Body of pancreas (tissue), 4 donors: ENCODE measurements around the gene C2orf42. TPM values are rescaled to one million over a fixed set of nuclear protein-coding genes. Genes with fewer than 3 reads are reported as not detected.
"Not testable (repeated sequence)": the region's sequence is repeated elsewhere in the genome, so short reads cannot be mapped to it uniquely, and the experiment has no call there.

ENCODE experiments used
- ATAC-seq: fragments of 150-250 bp; one replicate; pipeline ENCODE4 v1.9.1; 2016
- DNase-seq, 4 donors: peaks; one replicate each; pipeline ENCODE4 v3.0.0-alpha.2; 2019
- H3K27ac ChIP-seq, 4 donors: fragments of 200-600 bp; sonication (generic); 1 replicate in 3 of 4; 2 replicates in 1 of 4; pipeline versions ENCODE4 v1.5.1 to v1.6.1; 2016 to 2019; ENCODE audit warnings: mild to moderate bottlenecking in 1 of 4, mixed read lengths in 1 of 4, moderate library complexity in 1 of 4
- H3K27me3 ChIP-seq, 2 donors: fragments of 200-600 bp; sonication (generic); one replicate each; pipeline ENCODE4 v1.6.0; 2016; ENCODE audit warnings: mild to moderate bottlenecking in 1 of 2
- H3K36me3 ChIP-seq, 2 donors: fragments of 200-600 bp; sonication (generic); replicated peaks in 1 of 2; 2 replicates each; pipeline ENCODE4 v1.5.1; 2016; ENCODE audit warnings: low read depth in 2 of 2; ENCODE audit not compliant: insufficient read depth in 1 of 2
- H3K4me1 ChIP-seq: fragments of 200-600 bp; sonication (generic); one replicate; pipeline ENCODE4 v1.6.0; 2016
- H3K4me3 ChIP-seq, 2 donors: fragments of 200-600 bp; sonication (generic); 1 replicate in 1 of 2; 2 replicates in 1 of 2; pipeline ENCODE4 v1.5.1; 2016 to 2019
- H3K9me3 ChIP-seq, 3 donors: fragments of 200-600 bp; sonication (generic); 1 replicate in 2 of 3; 2 replicates in 1 of 3; pipeline ENCODE4 v1.5.1; 2016
- POLR2A ChIP-seq, 3 donors: fragments of 450-650 bp; IDR thresholded peaks; one replicate each; pipeline ENCODE4 v1.6.1; 2016; ENCODE audit warnings: antibody characterized with exemption in 3 of 3, mild to moderate bottlenecking in 2 of 3
- WGBS, 2 donors: methylation state at CpG; one replicate each; pipeline ENCODE4 v1.1.5; 2017; 5-methylcytosine and 5-hydroxymethylcytosine counted together
- intact Hi-C: fragments of 100-400 bp; cut with DNase I; formaldehyde crosslinking; loops from one replicate; pipeline ENCODE4 v1.15.1; 2023
- total RNA-seq, 2 donors: library from RNA; depleted of rRNA; stranded (reverse); fragments of >200 nt; gene quantifications; one replicate each; pipeline ENCODE4 v1.1.0, GENCODE V29; 2016
- TF ChIP-seq, protein P1 (sequence below), 7 experiments: fragments of 450-650 bp in 4 of 7; fragments of 200-600 bp in 3 of 7; sonication (generic) in 3 of 7; IDR thresholded peaks; one replicate each; pipeline ENCODE4 v1.5.1; 2016 to 2019; ENCODE audit warnings: antibody characterized with exemption in 7 of 7

C2orf42 gene
- total RNA-seq, result 1 to 10 TPM; 6.3 to 7.0 TPM

DNA sequence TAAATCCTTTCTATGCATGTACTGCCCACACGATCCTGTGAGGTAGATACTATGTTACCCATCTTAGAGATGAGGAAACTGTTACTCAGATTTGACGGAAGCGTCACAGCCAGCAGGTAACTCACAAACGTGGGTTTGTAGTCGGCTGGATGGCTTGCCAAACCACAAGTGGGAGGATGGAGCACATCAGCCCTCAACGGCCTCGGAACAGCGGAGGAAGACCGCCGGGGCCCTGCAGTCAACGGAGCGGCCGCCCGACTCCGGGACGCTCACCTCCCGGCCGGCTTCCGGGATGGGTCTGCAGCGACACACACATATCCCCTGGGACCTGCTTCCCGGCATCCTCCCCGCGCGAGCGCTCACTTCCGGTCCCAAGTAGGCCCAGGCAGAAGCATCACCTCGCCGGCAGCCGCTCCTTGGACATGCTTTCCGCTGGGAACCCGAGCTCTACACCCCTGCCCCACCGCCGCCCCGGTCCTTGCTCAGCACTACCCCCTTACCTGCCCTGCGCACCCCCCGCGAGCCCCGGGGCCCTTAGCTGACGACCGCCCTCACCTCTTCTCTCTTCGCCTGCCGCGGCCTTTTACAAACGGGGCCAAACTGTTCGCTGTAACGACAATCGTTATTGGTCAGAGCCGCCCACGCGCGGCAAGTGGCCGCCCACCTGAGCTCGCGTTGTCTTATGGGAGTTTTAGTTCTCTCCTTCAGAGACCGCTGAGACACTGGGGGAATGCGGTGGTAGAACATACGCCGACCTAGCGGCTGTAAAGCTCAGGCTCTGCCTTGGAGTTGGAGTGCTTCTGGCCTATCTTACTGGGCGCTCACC, at the start of gene C2orf42:
C2orf42 (minus strand) TSS at position 602 of the 826 bp plus-strand sequence. CDS start 9,034 bp downstream, outside the sequence.
- intact Hi-C loops, result no loop called here
- ATAC-seq (peak; percentile 96), DNase-seq (peak; percentile 95 to 97 (median 96))
- Histone ChIP-seq H3K4me1 (peaks cover 7% of the 10 kb centered on the region), H3K4me3 (peak within 1 kb of the TSS; percentile 40 to 65), H3K36me3 (no peaks in the 10 kb centered on the region), H3K27me3 (no peaks in the 10 kb centered on the region), H3K27ac (peak within 1 kb of the TSS; percentile 84 to 99 (median 96)), H3K9me3 (no peaks in the 10 kb centered on the region)
- TF ChIP-seq, protein P1, sequence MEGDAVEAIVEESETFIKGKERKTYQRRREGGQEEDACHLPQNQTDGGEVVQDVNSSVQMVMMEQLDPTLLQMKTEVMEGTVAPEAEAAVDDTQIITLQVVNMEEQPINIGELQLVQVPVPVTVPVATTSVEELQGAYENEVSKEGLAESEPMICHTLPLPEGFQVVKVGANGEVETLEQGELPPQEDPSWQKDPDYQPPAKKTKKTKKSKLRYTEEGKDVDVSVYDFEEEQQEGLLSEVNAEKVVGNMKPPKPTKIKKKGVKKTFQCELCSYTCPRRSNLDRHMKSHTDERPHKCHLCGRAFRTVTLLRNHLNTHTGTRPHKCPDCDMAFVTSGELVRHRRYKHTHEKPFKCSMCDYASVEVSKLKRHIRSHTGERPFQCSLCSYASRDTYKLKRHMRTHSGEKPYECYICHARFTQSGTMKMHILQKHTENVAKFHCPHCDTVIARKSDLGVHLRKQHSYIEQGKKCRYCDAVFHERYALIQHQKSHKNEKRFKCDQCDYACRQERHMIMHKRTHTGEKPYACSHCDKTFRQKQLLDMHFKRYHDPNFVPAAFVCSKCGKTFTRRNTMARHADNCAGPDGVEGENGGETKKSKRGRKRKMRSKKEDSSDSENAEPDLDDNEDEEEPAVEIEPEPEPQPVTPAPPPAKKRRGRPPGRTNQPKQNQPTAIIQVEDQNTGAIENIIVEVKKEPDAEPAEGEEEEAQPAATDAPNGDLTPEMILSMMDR (IDR thresholded peaks at IDR 0.05), result peak in 2 of 7 experiments; percentile 16 to 21
- peak; percentile 92 to 99 (median 99) for TF ChIP-seq POLR2A (IDR thresholded peaks at IDR 0.05)
- 0% methylated on average over 21 to 58 of the region's 60 CpGs for WGBS, 2 donors

DNA sequence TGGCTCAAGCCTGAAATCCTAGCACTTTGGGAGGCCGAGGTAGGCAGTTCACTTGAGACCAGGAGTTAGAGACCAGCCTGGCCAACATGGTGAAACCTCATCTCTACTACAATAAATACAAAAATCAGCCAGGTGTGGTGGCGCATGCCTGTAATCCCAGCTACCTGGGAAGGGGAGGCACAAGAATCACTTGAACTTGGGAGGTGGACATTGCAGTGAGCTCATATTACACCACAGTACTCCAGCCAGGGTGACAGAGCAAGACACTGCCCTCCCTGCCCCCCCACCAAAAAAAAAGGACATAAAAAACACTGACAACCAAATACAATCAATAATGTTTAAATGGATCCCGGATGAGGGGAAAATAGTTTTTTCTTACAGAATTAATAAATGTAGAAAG, 49.8 kb upstream of the C2orf42 start:
- WGBS, 2 donors, result 84 to 92% methylated on average over 3 of the region's 3 CpGs
- Histone ChIP-seq H3K4me1 (peaks cover 39% of the 10 kb centered on the region), H3K36me3 (no peaks in the 10 kb centered on the region), H3K4me3 (no peak overlapping the region), H3K27ac (no peak overlapping the region), H3K9me3 (no peaks in the 10 kb centered on the region), H3K27me3 (no peaks in the 10 kb centered on the region)
- ATAC-seq (no peak), DNase-seq (no peak)
- TF ChIP-seq, protein P1 (IDR thresholded peaks at IDR 0.05), result no peak
- TF ChIP-seq POLR2A (IDR thresholded peaks at IDR 0.05), result no peak
- intact Hi-C loops, result no loop called here

DNA sequence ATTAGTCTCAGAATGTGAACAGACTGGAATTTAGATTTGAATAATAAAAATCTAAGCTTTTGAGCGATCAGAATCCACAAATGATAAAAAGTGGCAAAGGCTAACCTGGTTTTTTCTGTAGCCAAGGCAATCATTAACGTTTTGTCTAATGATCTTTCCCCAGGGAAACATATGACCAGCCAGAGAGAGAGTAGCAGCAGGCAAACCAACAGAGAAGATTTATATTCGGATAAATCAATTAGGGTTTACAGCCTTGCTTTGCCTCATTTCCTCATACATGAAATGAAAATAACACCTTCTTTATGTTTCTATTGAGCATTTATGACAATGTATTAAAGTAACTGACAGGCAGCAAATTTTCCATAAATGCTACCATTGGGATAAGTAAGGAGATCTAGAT, 43.1 kb upstream of the C2orf42 start:
- Histone ChIP-seq H3K27ac (peak overlapping the region in 1 of 4 donors; percentile 53), H3K4me3 (no peak overlapping the region), H3K36me3 (peaks cover 10 to 15% of the 10 kb centered on the region in 2 donors), H3K9me3 (no peaks in the 10 kb centered on the region), H3K27me3 (no peaks in the 10 kb centered on the region), H3K4me1 (peaks cover 7% of the 10 kb centered on the region)
- DNase-seq (no peak), ATAC-seq (peak; percentile 27)
- intact Hi-C loops, result no loop called here
- TF ChIP-seq POLR2A (IDR thresholded peaks at IDR 0.05), result no peak
- TF ChIP-seq, protein P1 (IDR thresholded peaks at IDR 0.05), result no peak
- 30 to 35% methylated on average over 3 of the region's 3 CpGs for WGBS, 2 donors

DNA sequence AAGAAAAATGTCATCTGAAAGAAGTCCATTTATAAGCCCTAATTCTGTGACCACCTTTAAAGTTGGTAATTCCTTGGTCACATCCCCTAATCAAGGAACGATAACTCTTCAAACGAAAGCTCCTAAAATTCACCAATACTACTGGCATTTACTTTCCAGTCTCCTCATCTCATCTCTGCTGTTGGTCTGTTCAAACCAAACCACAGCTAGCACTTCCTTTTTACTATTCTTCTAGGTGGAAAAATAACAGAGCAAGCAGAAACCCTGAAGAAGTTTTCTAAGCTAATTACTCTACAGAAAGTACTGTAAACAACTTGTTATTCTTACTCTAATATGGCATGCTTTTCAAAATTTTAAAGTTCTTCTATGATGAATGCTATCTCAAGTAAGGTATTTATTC, 36.0 kb upstream of the C2orf42 start:
- H3K27me3 ChIP-seq, result no peaks in the 10 kb centered on the region
- 65 to 91% methylated on average over 2 of the region's 2 CpGs for WGBS, 2 donors
- intact Hi-C loops, result no loop called here
- DNase-seq, result no peak
- no peaks in the 10 kb centered on the region for H3K4me1 ChIP-seq
- no peak for ATAC-seq
- no peak overlapping the region for H3K4me3 ChIP-seq
- no peak for TF ChIP-seq POLR2A (IDR thresholded peaks at IDR 0.05)
- TF ChIP-seq, protein P1 (IDR thresholded peaks at IDR 0.05), result no peak
- no peak overlapping the region for H3K27ac ChIP-seq
- no peaks in the 10 kb centered on the region for H3K9me3 ChIP-seq
- peaks cover 15 to 46% of the 10 kb centered on the region in 2 donors for H3K36me3 ChIP-seq

DNA sequence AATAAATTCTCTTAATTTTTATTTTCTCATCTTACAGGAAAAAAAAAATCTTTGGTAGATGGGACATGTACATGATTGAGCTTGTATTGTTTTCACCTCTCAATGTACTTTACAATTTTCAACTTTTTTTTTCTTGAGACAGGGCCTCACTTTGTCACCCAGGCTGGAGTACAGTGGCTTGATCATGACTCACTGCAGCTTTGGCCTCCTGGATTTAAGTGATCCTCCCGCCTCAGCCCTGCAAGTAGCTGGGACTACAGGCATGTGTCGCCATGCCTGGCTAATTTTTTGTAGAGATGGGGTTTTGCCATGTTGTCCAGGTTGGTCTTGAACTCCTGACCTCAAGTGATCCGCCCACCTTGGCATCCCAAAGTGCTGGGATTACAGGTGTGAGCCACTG, 32.5 kb upstream of the C2orf42 start:
- whole genome bisulfite sequencing, 2 donors, result 92 to 100% methylated on average over 3 of the region's 3 CpGs
- H3K36me3 ChIP-seq, result peaks cover 0 to 43% of the 10 kb centered on the region in 2 donors
- intact Hi-C loops, result not testable (repeated sequence)

More for the DNA sequence above, 32.5 kb upstream of the C2orf42 start:
- not testable (repeated sequence) for H3K4me1 ChIP-seq, H3K4me3 ChIP-seq, H3K27ac ChIP-seq, ATAC-seq, H3K27me3 ChIP-seq, H3K9me3 ChIP-seq, DNase-seq
